H9 (cell line): ENCODE results near the gene CADM3. TPM values are rescaled to one million over a fixed set of nuclear protein-coding genes. Genes with fewer than 3 reads are reported as not detected.

Source experiments
- DNase-seq: peaks from one replicate; pipeline ENCODE4 v3.0.0-alpha.2; 2017
- H2AFZ ChIP-seq: one replicate; pipeline ENCODE4 v1.6.1; 2013; ENCODE audit warnings: mild to moderate bottlenecking, low read length, control low read depth, moderate library complexity
- H2AK5ac ChIP-seq: 2 replicates; pipeline ENCODE4 v1.6.1; 2013; ENCODE audit warnings: low read length, control low read depth, mixed read lengths; ENCODE audit not compliant: insufficient read length
- H2BK120ac ChIP-seq: one replicate; pipeline ENCODE4 v1.6.1; 2013; ENCODE audit warnings: low read depth, mild to moderate bottlenecking, low read length, control low read depth, inconsistent platforms; ENCODE audit not compliant: poor library complexity, severe bottlenecking
- H2BK12ac ChIP-seq: 2 replicates; pipeline ENCODE4 v1.6.1; 2013; ENCODE audit warnings: low read length, control low read depth, mixed read lengths, low read depth; ENCODE audit not compliant: insufficient read length
- H2BK15ac ChIP-seq: 2 replicates; pipeline ENCODE4 v1.6.1; 2013; ENCODE audit warnings: low read depth, low read length, control low read depth
- H2BK20ac ChIP-seq: one replicate; pipeline ENCODE4 v1.6.1; 2013; ENCODE audit warnings: low read depth, mild to moderate bottlenecking, low read length, control low read depth, inconsistent platforms; ENCODE audit not compliant: poor library complexity, severe bottlenecking
- H2BK5ac ChIP-seq: 2 replicates; pipeline ENCODE4 v1.6.1; 2013; ENCODE audit warnings: low read length, control low read depth, mixed read lengths; ENCODE audit not compliant: insufficient read length
- H3K14ac ChIP-seq: 2 replicates; pipeline ENCODE4 v1.6.1; 2013; ENCODE audit warnings: low read length, control low read depth; ENCODE audit not compliant: insufficient read depth
- H3K18ac ChIP-seq: 2 replicates; pipeline ENCODE4 v1.6.1; 2013; ENCODE audit warnings: low read depth, mild to moderate bottlenecking, mixed read lengths, low read length, control low read depth; ENCODE audit not compliant: insufficient read length
- H3K23ac ChIP-seq: 2 replicates; pipeline ENCODE4 v1.6.1; 2013; ENCODE audit warnings: low read length, control low read depth, mixed read lengths, low read depth; ENCODE audit not compliant: insufficient read length
- H3K23me2 ChIP-seq: 2 replicates; pipeline ENCODE4 v1.6.1; 2013; ENCODE audit warnings: low read depth, mild to moderate bottlenecking, mixed read lengths, low read length, control low read depth; ENCODE audit not compliant: insufficient read length, poor library complexity, severe bottlenecking
- H3K27ac ChIP-seq: 2 replicates; pipeline ENCODE4 v1.5.1; 2013; ENCODE audit warnings: low read length, control low read depth, mixed read lengths, low read depth; ENCODE audit not compliant: insufficient read length
- H3K27me3 ChIP-seq: 2 replicates; pipeline ENCODE4 v1.6.1; 2013; ENCODE audit warnings: low read length, control low read depth, inconsistent platforms; ENCODE audit not compliant: insufficient read depth
- H3K4ac ChIP-seq: 2 replicates; pipeline ENCODE4 v1.6.1; 2013; ENCODE audit warnings: low read depth, mild to moderate bottlenecking, control low read depth, inconsistent platforms, low read length, moderate library complexity
- H3K4me1 ChIP-seq: 2 replicates; pipeline ENCODE4 v1.6.1; 2013; ENCODE audit warnings: low read length, control low read depth, inconsistent platforms; ENCODE audit not compliant: insufficient read depth
- H3K4me2 ChIP-seq: 2 replicates; pipeline ENCODE4 v1.6.1; 2013; ENCODE audit warnings: low read length, control low read depth, mixed read lengths; ENCODE audit not compliant: insufficient read length, insufficient read depth
- H3K56ac ChIP-seq: 2 replicates; pipeline ENCODE4 v1.6.1; 2013; ENCODE audit warnings: low read depth, mild to moderate bottlenecking, mixed read lengths, low read length, control low read depth; ENCODE audit not compliant: insufficient read length
- H3K79me1 ChIP-seq: 2 replicates; pipeline ENCODE4 v1.6.1; 2013; ENCODE audit warnings: low read depth, mild to moderate bottlenecking, moderate library complexity, low read length, control low read depth, inconsistent platforms; ENCODE audit not compliant: insufficient read depth, poor library complexity, severe bottlenecking
- H3K79me2 ChIP-seq: 2 replicates; pipeline ENCODE4 v1.6.1; 2013; ENCODE audit warnings: low read length, control low read depth, inconsistent platforms; ENCODE audit not compliant: insufficient read depth
- H3K9ac ChIP-seq: 2 replicates; pipeline ENCODE4 v1.6.1; 2013; ENCODE audit warnings: low read length, control low read depth, mixed read lengths; ENCODE audit not compliant: insufficient read length; ENCODE audit errors: extremely low read depth
- H3K9me3 ChIP-seq: one replicate; pipeline ENCODE4 v1.6.1; 2013; ENCODE audit warnings: low read depth, low read length, inconsistent platforms; ENCODE audit not compliant: control insufficient read depth
- H3T11ph ChIP-seq: one replicate; pipeline ENCODE4 v1.6.1; 2013; ENCODE audit warnings: mild to moderate bottlenecking, low read length, control low read depth, inconsistent platforms
- H4K20me1 ChIP-seq: one replicate; pipeline ENCODE4 v1.6.1; 2013; ENCODE audit not compliant: control insufficient read depth, insufficient read length, insufficient read depth
- H4K5ac ChIP-seq: 2 replicates; pipeline ENCODE4 v1.6.1; 2013; ENCODE audit warnings: low read depth, mild to moderate bottlenecking, mixed read lengths, low read length, control low read depth; ENCODE audit not compliant: insufficient read length
- H4K8ac ChIP-seq: replicated peaks from 2 replicates; pipeline ENCODE4 v1.6.1; 2013; ENCODE audit warnings: low read length, control low read depth, mixed read lengths, low read depth; ENCODE audit not compliant: insufficient read length
- H4K91ac ChIP-seq: 2 replicates; pipeline ENCODE4 v1.6.1; 2013; ENCODE audit warnings: low read depth, mild to moderate bottlenecking, moderate library complexity, mixed read lengths, low read length, control low read depth; ENCODE audit not compliant: insufficient read length
- H3K27ac Mint-ChIP-seq, 3 experiments: 2 replicates in 2 of 3; 3 replicates in 1 of 3; pipeline ENCODE4 v1.8.0; 2020 to 2021; ENCODE audit warnings: mixed read lengths in 3 of 3, mild to moderate bottlenecking in 1 of 3, moderate library complexity in 1 of 3
- H3K27me3 Mint-ChIP-seq: 2 replicates; pipeline ENCODE4 v1.8.0; 2021; ENCODE audit warnings: low read depth, mild to moderate bottlenecking, moderate library complexity, mixed read lengths
- H3K36me3 Mint-ChIP-seq, 3 experiments: 2 replicates in 2 of 3; 3 replicates in 1 of 3; pipeline ENCODE4 v1.8.0; 2020 to 2021; ENCODE audit warnings: low read depth in 3 of 3, mixed read lengths in 3 of 3; ENCODE audit not compliant: insufficient read depth in 1 of 3
- H3K4me1 Mint-ChIP-seq, 2 experiments: 2 replicates each; pipeline ENCODE4 v1.8.0; 2020; ENCODE audit warnings: mixed read lengths in 2 of 2
- H3K4me3 Mint-ChIP-seq, 2 experiments: 2 replicates in 1 of 2; 3 replicates in 1 of 2; pipeline ENCODE4 v1.8.0; 2020 to 2021; ENCODE audit warnings: mild to moderate bottlenecking in 2 of 2, mixed read lengths in 2 of 2, moderate library complexity in 1 of 2
- H3K9me3 Mint-ChIP-seq, 2 experiments: 2 replicates in 1 of 2; 3 replicates in 1 of 2; pipeline ENCODE4 v1.8.0; 2020; ENCODE audit warnings: mild to moderate bottlenecking in 2 of 2, mixed read lengths in 2 of 2, moderate library complexity in 1 of 2
- CTCF ChIP-seq: fragments of 200-600 bp; sonication (generic); conservative IDR thresholded peaks from 3 replicates; pipeline ENCODE4 v1.8.0; 2021; ENCODE audit warnings: antibody characterized with exemption, mild to moderate bottlenecking
- WGBS: extraction: QIAGEN DNeasy Blood & Tissue Kit; methylation state at CpG from one replicate; pipeline ENCODE4 v1.1.7; 2013; ENCODE audit warnings: missing lambda C conversion rate, low lambda C conversion rate, mixed read lengths; ENCODE audit not compliant: insufficient read length; ENCODE audit errors: extremely low coverage; 5-methylcytosine and 5-hydroxymethylcytosine counted together
- total RNA-seq: library from RNA; stranded (reverse); gene quantifications from 2 replicates; pipeline ENCODE4 v1.2.1, GENCODE V29; 2021

The CADM3 gene
- total RNA-seq, 1 experiment from 2014 or later: 5.6 TPM

- Histone ChIP-seq H2BK120ac (no peak overlapping the region), H3K23ac (no peak overlapping the region), H3K4me1 (no peaks in the 10 kb centered on the region), H2BK5ac (no peak overlapping the region), H3K56ac (no peak overlapping the region), H3K18ac (no peak overlapping the region), H3K79me2 (no peaks in the 10 kb centered on the region), H2AK5ac (no peak overlapping the region), H3K27me3 (no peaks in the 10 kb centered on the region), H2AFZ (no peak overlapping the region), H3K9ac (no peak overlapping the region), H4K91ac (no peak overlapping the region), H2BK15ac (no peak overlapping the region), H3K14ac (no peak overlapping the region), H2BK12ac (no peak overlapping the region), H2BK20ac (no peak overlapping the region), H3K9me3 (no peaks in the 10 kb centered on the region), H3K4me2 (no peak overlapping the region), H4K8ac (no peak overlapping the region), H3K27ac (no peak overlapping the region), H3K79me1 (no peaks in the 10 kb centered on the region), H3K4ac (no peak overlapping the region), H4K5ac (no peak overlapping the region), H3T11ph (no peak overlapping the region), H4K20me1 (no peaks in the 10 kb centered on the region), H3K23me2 (no peaks in the 10 kb centered on the region)
- peaks cover 21 to 46% of the 10 kb centered on the region in 2 experiments for H3K4me1 Mint-ChIP-seq
- no peak overlapping the region for H3K27ac Mint-ChIP-seq
- H3K27me3 Mint-ChIP-seq: peaks cover 24% of the 10 kb centered on the region
- DNase-seq: no peak
- no peaks in the 10 kb centered on the region for H3K36me3 Mint-ChIP-seq
- TF ChIP-seq CTCF: no peak
- no peaks in the 10 kb centered on the region for H3K9me3 Mint-ChIP-seq
- H3K4me3 Mint-ChIP-seq: no peak overlapping the region
- no CpG with 5 or more reads among the region's 4 CpGs for WGBS
Observed at GRCh38 chr1:159206110-159206509, 34.7 kb downstream of the CADM3 start.
